Lower leg skin (tissue), 4 donors: ENCODE measurements around the gene VEGFD. TPM values are rescaled to one million over a fixed set of nuclear protein-coding genes. Genes with fewer than 3 reads are reported as not detected.
"Not testable (repeated sequence)": the region's sequence is repeated elsewhere in the genome, so short reads cannot be mapped to it uniquely, and the experiment has no call there.

Experiments used
- DNase-seq, 2 donors: peaks; one replicate each; pipeline ENCODE4 v3.0.0-alpha.2; 2019; ENCODE audit warnings: low spot score in 2 of 2
- H3K4me3 ChIP-seq: fragments of 200-600 bp; sonication (generic); 2 replicates; pipeline ENCODE4 v1.5.1; 2017; ENCODE audit warnings: mild to moderate bottlenecking, low read depth; ENCODE audit not compliant: poor library complexity, severe bottlenecking
- CTCF ChIP-seq, 3 donors: fragments of 450-650 bp; IDR thresholded peaks; one replicate each; pipeline ENCODE4 v1.5.1; 2016; ENCODE audit warnings: antibody characterized with exemption in 3 of 3, mild to moderate bottlenecking in 3 of 3, moderate library complexity in 2 of 3
- POLR2A ChIP-seq, 2 donors: fragments of 450-650 bp; IDR thresholded peaks; one replicate each; pipeline ENCODE4 v1.6.1; 2016 to 2017; ENCODE audit warnings: antibody characterized with exemption in 2 of 2, mild to moderate bottlenecking in 1 of 2, moderate library complexity in 1 of 2
- WGBS, 2 donors: methylation state at CpG; one replicate each; pipeline ENCODE4 v1.1.5; 2018; 5-methylcytosine and 5-hydroxymethylcytosine counted together
- intact Hi-C: fragments of 100-400 bp; cut with DNase I; formaldehyde crosslinking; loops from one replicate; pipeline ENCODE4 v1.15.0; 2023; ENCODE audit warnings: low total_unique reads
- total RNA-seq, 4 donors: library from RNA; depleted of rRNA; stranded (reverse); fragments of >200 nt; gene quantifications; one replicate each; pipeline ENCODE4 v1.1.0, GENCODE V29; 2016

Gene VEGFD
- total RNA-seq, 4 donors from 2014 or later = 1.5 to 1.8 TPM; not detected in 2

- intact Hi-C loops = no loop called here
- WGBS, 2 donors = 74 to 84% methylated on average over 3 of the region's 3 CpGs
- H3K4me3 ChIP-seq = no peak overlapping the region
- TF ChIP-seq CTCF (IDR thresholded peaks at IDR 0.05) (no peak), POLR2A (IDR thresholded peaks at IDR 0.05) (no peak)
- DNase-seq = no peak
Observed at GRCh38 chrX:15311119-15311518, 73.1 kb downstream of the VEGFD start.

DNA sequence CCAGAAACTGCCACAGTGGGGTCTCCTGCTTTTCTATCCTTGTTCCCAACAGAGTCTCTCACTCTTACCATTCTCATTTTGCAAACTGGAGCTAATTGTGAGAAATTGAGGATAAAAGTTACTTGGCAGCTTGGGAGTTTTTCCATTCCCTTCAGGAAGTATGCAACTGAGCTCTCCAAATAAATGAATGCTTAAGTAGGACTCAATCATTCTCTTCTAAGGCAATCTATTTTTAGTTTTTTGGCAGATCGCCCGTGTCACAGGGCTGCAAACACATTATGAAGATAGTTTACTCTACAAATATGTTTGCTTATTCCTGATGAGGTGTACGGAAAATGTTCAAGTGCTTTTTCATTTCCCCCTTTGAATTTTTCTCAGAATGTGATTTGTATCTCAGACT, 74.1 kb downstream of the VEGFD start:
- intact Hi-C loops = no loop called here
- WGBS, 2 donors = 10 to 35% methylated on average over 3 of the region's 3 CpGs
- peak in 1 of 2 donors; percentile 45 for DNase-seq
- H3K4me3 ChIP-seq = no peak overlapping the region
- no peak for TF ChIP-seq CTCF (IDR thresholded peaks at IDR 0.05)
- TF ChIP-seq POLR2A (IDR thresholded peaks at IDR 0.05) = no peak

DNA sequence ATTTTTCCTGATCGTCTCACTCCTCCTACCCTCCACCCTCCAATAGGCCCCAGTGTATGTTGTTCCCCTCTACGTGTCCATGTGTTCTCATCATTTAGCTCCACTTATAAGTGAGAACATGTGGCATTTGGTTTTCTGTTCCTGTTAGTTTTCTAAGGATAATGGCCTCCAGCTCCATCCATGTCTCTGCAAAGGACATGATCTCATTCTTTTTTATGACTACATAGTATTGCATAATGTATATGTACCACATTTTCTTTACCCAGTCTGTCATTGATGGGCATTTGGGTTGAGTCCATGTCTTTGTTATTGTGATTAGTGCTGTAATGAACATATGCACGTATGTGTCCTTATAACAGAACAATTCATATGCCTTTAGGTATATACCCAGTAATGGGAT, 78.3 kb downstream of the VEGFD start:
- DNase-seq, H3K4me3 ChIP-seq, intact Hi-C loops: not testable (repeated sequence)
- 62 to 81% methylated on average over 3 of the region's 3 CpGs for WGBS, 2 donors

DNA sequence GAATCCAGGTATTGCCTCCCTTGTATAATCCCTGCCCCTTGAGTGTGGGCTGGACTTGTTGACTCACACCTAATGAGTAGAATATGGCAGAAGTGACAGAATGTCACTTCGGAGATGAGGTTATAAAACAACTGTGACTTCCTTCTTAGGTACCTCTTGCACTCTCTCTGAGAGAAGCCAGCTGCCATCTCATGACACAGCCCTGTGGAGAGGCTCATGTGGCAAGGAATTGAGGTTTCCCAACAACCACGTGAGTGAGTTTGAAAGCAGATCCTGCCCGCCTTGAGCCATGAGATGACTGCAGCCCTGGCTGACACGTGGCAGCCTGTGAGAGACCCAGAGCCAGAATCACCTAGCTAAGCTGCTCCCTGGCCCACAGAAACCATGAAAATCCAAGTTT, 82.3 kb downstream of the VEGFD start:
- WGBS, 2 donors = 28 to 48% methylated on average over 4 of the region's 4 CpGs
- DNase-seq = peak; percentile 61 to 90
- TF ChIP-seq POLR2A (IDR thresholded peaks at IDR 0.05) = no peak
- no peak for TF ChIP-seq CTCF (IDR thresholded peaks at IDR 0.05)
- intact Hi-C loops = no loop called here
- H3K4me3 ChIP-seq = no peak overlapping the region

DNA sequence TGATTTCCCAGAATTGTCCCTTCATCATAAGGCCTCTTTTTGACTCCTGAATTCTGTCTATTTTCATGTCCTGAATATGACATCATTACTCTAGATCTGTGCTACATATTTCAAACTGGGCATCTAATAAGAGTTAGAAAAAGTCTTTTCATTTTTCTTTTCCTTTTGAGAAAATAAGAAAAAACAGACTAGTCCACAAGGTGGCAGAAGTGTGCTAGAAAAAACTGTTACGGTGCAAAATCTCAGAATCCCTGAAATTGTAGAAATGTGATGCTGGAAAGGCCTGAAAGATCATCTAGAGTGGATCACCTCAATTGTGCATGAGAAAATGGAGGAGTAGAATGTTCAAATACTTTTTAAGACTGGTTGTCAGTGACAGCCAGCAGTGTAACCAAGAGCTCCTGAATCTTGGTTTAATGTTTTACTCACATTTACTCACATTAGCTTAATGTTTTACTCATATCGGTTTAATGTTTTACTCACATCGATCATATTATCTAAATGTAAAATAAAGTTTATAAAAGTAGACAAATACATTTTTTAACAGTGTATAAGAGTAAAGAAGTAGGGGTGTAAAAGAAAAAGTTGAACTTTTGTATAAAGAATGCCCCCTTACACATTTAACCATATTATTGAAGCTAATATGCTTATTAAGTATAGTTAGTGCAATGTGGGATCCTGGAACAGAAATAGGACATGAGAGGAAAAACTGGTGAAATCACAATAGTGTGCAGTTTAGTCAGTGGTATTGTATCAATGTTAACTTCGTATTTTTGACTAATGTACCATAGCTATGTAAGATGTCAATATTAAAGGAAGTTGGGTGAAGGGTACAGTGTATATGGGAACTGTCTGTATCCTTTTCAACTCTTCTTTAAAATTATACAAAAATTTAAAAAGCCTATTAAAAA, 84.0 kb downstream of the VEGFD start:
- no peak for TF ChIP-seq CTCF (IDR thresholded peaks at IDR 0.05)
- TF ChIP-seq POLR2A (IDR thresholded peaks at IDR 0.05) = no peak
- 58 to 68% methylated on average over 4 of the region's 4 CpGs for WGBS, 2 donors
- no peak overlapping the region for H3K4me3 ChIP-seq
- no peak for DNase-seq
- intact Hi-C loops = no loop called here

DNA sequence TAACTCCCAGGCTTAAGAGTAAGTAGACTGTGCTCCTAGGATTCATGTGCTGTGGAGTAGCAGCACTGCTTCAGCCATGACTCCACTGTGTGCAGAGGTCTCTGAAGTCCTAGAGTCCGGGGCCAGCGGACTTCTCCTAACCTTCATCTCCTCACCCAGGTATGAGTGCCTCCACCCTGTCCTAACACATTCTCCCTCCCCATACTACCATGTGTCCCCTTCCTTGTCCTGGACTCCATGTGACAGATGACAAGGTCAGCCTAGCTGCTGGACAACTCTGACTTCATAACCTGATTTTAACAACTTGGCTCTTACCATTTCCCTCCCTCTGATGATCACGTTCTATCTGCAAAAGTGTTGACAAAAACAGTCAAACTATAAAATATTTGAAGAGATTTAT, 85.4 kb downstream of the VEGFD start:
- DNase-seq = no peak
- 83 to 91% methylated on average over 3 of the region's 3 CpGs for WGBS, 2 donors
- intact Hi-C loops = no loop called here
- H3K4me3 ChIP-seq = no peak overlapping the region
- TF ChIP-seq CTCF (IDR thresholded peaks at IDR 0.05) (no peak), POLR2A (IDR thresholded peaks at IDR 0.05) (no peak)
